ENCODE data around the gene MAFG. TPM values are rescaled to one million over a fixed set of nuclear protein-coding genes. Genes with fewer than 3 reads are reported as not detected.
A peak's percentile ranks its signal among the peaks of the same experiment; 100 is the strongest.

Gene MAFG
- total and polyA plus RNA-seq, 9 of the 15 experiments (the other 6 are each of a cell fraction or from before 2014, with no cell fraction given): 1.1 to 58.1 (median 24.9) TPM

GRCh38 chr17:81928544-81929252, 1.2 kb upstream of the MAFG start (continued):
- TF ChIP-seq MGA (IDR thresholded peaks at IDR 0.05): peak; percentile 53; the same call in 1 of the 2 replicates
- TF ChIP-seq CHCHD3 (CRISPR knock-in tag; IDR thresholded peaks at IDR 0.05): no peak
- TF ChIP-seq RBBP5 (IDR thresholded peaks at IDR 0.05; ENCODE audit: borderline replicate concordance, insufficient read depth, low read length, poor library complexity, severe bottlenecking): peak; percentile 18
- peak; percentile 2; the same call in 1 of the 2 replicates for TF ChIP-seq NKRF (IDR thresholded peaks at IDR 0.05; ENCODE audit: borderline replicate concordance)
- TF ChIP-seq SMARCA5 (IDR thresholded peaks at IDR 0.05): 0 out of 2 replicates have a peak, but pooled peaks have one; percentile 38
- TF ChIP-seq ZNF143 (CRISPR knock-in tag; IDR thresholded peaks at IDR 0.05): 0 out of 2 replicates have a peak, but pooled peaks have one; percentile 16
